HEK293T (cell line): ENCODE measurements around the gene MPIG6B.

Source experiments
- FOXK2 ChIP-seq: fragments of 450-650 bp; IDR thresholded peaks from 2 replicates; pipeline ENCODE4 v1.6.1; 2016; ENCODE audit warnings: mild to moderate bottlenecking
- FOXM1 ChIP-seq: fragments of 450-650 bp; IDR thresholded peaks from 2 replicates; pipeline ENCODE4 v1.6.1; 2017; ENCODE audit warnings: mild to moderate bottlenecking, borderline replicate concordance
- HDGF ChIP-seq: fragments of 450-650 bp; IDR thresholded peaks from 2 replicates; pipeline ENCODE4 v1.6.1; 2017; ENCODE audit warnings: antibody characterized with exemption, borderline replicate concordance
- L3MBTL2 ChIP-seq: fragments of 450-650 bp; conservative IDR thresholded peaks from 2 replicates; pipeline ENCODE4 v1.6.1; 2016; ENCODE audit warnings: mild to moderate bottlenecking
- SP1 ChIP-seq: fragments of 450-650 bp; IDR thresholded peaks from 2 replicates; pipeline ENCODE4 v1.6.1; 2017
- SUZ12 ChIP-seq: fragments of 450-650 bp; IDR thresholded peaks from 2 replicates; pipeline ENCODE4 v1.6.1; 2016; ENCODE audit warnings: mild to moderate bottlenecking
- ZNF384 ChIP-seq: fragments of 450-650 bp; IDR thresholded peaks from 2 replicates; pipeline ENCODE4 v1.6.1; 2016

- TF ChIP-seq HDGF, result no peak
- TF ChIP-seq L3MBTL2, result no peak
- no peak for TF ChIP-seq FOXM1
- TF ChIP-seq SP1, result no peak
- TF ChIP-seq SUZ12, result no peak
- TF ChIP-seq FOXK2, result no peak
- no peak for TF ChIP-seq ZNF384
These were observed 39.2 kb downstream of the MPIG6B start, which contains the start of gene SAPCD1 for GRCh38 chr6:31762356-31762755.
